HepG2 (cell line): ENCODE data around the gene SLC29A1. TPM values are rescaled to one million over a fixed set of nuclear protein-coding genes. Genes with fewer than 3 reads are reported as not detected.

Experiments used
- CCDC6 ChIP-seq: sonication (generic); formaldehyde crosslinking; IDR thresholded peaks from 2 replicates; pipeline ENCODE4 v1.8.1; 2022; ENCODE audit warnings: mild to moderate bottlenecking, missing genetic modification reagents, moderate library complexity
- CENPT ChIP-seq: sonication (generic); formaldehyde crosslinking; IDR thresholded peaks from 2 replicates; pipeline ENCODE4 v1.8.0; 2022; ENCODE audit warnings: low read depth, mild to moderate bottlenecking, moderate library complexity, missing genetic modification reagents
- CSRNP1 ChIP-seq: sonication (generic); formaldehyde crosslinking; IDR thresholded peaks from 2 replicates; pipeline ENCODE4 v1.8.1; 2023; ENCODE audit warnings: mild to moderate bottlenecking, missing genetic modification reagents
- HCFC1 ChIP-seq: fragments of 150-350 bp; IDR thresholded peaks from 2 replicates; pipeline ENCODE4 v1.6.1; 2014; ENCODE audit warnings: low read depth, low read length
- HNF4A ChIP-seq: sonication (generic); formaldehyde crosslinking; IDR thresholded peaks from 2 replicates; pipeline ENCODE4 v1.4.0; 2020; ENCODE audit warnings: missing genetic modification reagents
- RFX5 ChIP-seq: IDR thresholded peaks from 2 replicates; pipeline ENCODE4 v1.6.1; 2011; ENCODE audit warnings: low read depth, low read length, improper control_type of control experiment
- SRY ChIP-seq: sonication (generic); formaldehyde crosslinking; IDR thresholded peaks from 2 replicates; pipeline ENCODE4 v1.8.0; 2022; ENCODE audit warnings: mild to moderate bottlenecking, missing genetic modification reagents
- ZBTB37 ChIP-seq: sonication (generic); formaldehyde crosslinking; IDR thresholded peaks from 2 replicates; pipeline ENCODE4 v1.4.0; 2020; ENCODE audit warnings: mild to moderate bottlenecking, missing genetic modification reagents
- ZBTB46 ChIP-seq: sonication (generic); formaldehyde crosslinking; IDR thresholded peaks from 2 replicates; pipeline ENCODE4 v1.4.0; 2020; ENCODE audit warnings: mild to moderate bottlenecking, missing genetic modification reagents, borderline replicate concordance
- ZFP36 ChIP-seq: fragments of 150-350 bp; IDR thresholded peaks from 2 replicates; pipeline ENCODE4 v1.6.1; 2018; ENCODE audit warnings: borderline replicate concordance, low read length, low read depth; ENCODE audit not compliant: partially characterized antibody
- ZNF224 ChIP-seq: sonication (generic); formaldehyde crosslinking; IDR thresholded peaks from 2 replicates; pipeline ENCODE4 v1.5.0; 2020; ENCODE audit warnings: mild to moderate bottlenecking, missing genetic modification reagents
- ZNF264 ChIP-seq: sonication (generic); formaldehyde crosslinking; IDR thresholded peaks from 2 replicates; pipeline ENCODE4 v1.4.0; 2020; ENCODE audit warnings: missing genetic modification reagents
- ZNF382 ChIP-seq: sonication (generic); formaldehyde crosslinking; IDR thresholded peaks from 2 replicates; pipeline ENCODE4 v1.5.0; 2020; ENCODE audit warnings: missing genetic modification reagents, mild to moderate bottlenecking, borderline replicate concordance
- ZNF44 ChIP-seq: sonication (generic); formaldehyde crosslinking; IDR thresholded peaks from 2 replicates; pipeline ENCODE4 v1.5.1; 2020; ENCODE audit warnings: mild to moderate bottlenecking, missing genetic modification reagents
- ZNF773 ChIP-seq: sonication (generic); formaldehyde crosslinking; IDR thresholded peaks from 2 replicates; pipeline ENCODE4 v1.4.0; 2020; ENCODE audit warnings: missing genetic modification reagents, borderline replicate concordance
- polyA plus RNA-seq, 8 experiments: library from polyadenylated mRNA; depleted of rRNA in 3 of 8; stranded (reverse) in 7 of 8; unstranded in 1 of 8; fragments of >200 nt; fragmentation: Illumina TruSeq in 4 of 8; extraction: Trizol in 4 of 8; gene quantifications; 2 replicates each; pipeline versions ENCODE4 v1.2.1 to v1.2.3, GENCODE V29; 2011 to 2016; ENCODE audit warnings: low read depth in 4 of 8, missing spikeins in 1 of 8, mixed read lengths in 1 of 8; ENCODE audit not compliant: insufficient read depth in 1 of 8
- total RNA-seq, 5 experiments: library from RNA; depleted of rRNA; stranded (reverse); fragments of >200 nt; fragmentation: Illumina TruSeq; extraction: Trizol; gene quantifications; 2 replicates each; pipeline ENCODE4 v1.2.3, GENCODE V29; 2016; ENCODE audit warnings: low read depth in 1 of 5
- TF ChIP-seq, protein P1 (sequence below), 2 experiments: sonication (generic) in 1 of 2; formaldehyde crosslinking in 1 of 2; IDR thresholded peaks; 2 replicates each; pipeline versions ENCODE4 v1.4.0 to v1.6.1; 2018 to 2020; ENCODE audit warnings: missing genetic modification reagents in 2 of 2, borderline replicate concordance in 1 of 2, low read depth in 1 of 2, mild to moderate bottlenecking in 1 of 2, missing biosample characterization in 1 of 2
- TF ChIP-seq, protein P2 (sequence below): sonication (generic); formaldehyde crosslinking; IDR thresholded peaks from 2 replicates; pipeline ENCODE4 v1.5.0; 2020; ENCODE audit warnings: mild to moderate bottlenecking, missing genetic modification reagents

Gene SLC29A1
- total and polyA plus RNA-seq, 2 of the 13 experiments (the other 11 are each of a cell fraction or from before 2014, with no cell fraction given) = 43.2 to 106 TPM

- TF ChIP-seq ZBTB46 (CRISPR knock-in tag) (no peak), HCFC1 (0 out of 2 replicates have a peak, but pooled peaks have one; percentile 39), CENPT (CRISPR knock-in tag) (0 out of 2 replicates have a peak, but pooled peaks have one; percentile 45), CSRNP1 (CRISPR knock-in tag) (peak; percentile 80; the same call in 1 of the 2 replicates), ZNF264 (CRISPR knock-in tag) (peak; percentile 35), ZBTB37 (CRISPR knock-in tag) (no peak), HNF4A (CRISPR knock-in tag) (0 out of 2 replicates have a peak, but pooled peaks have one; percentile 35), CCDC6 (CRISPR knock-in tag) (peak; percentile 91), ZNF382 (CRISPR knock-in tag) (no peak), ZNF44 (CRISPR knock-in tag) (peak; percentile 99), RFX5 (no peak; the same call in 1 of the 2 replicates), SRY (CRISPR knock-in tag) (no peak; the same call in 1 of the 2 replicates), ZNF224 (no peak; the same call in 1 of the 2 replicates), ZFP36 (no peak), ZNF773 (CRISPR knock-in tag) (0 out of 2 replicates have a peak, but pooled peaks have one; percentile 27)
- TF ChIP-seq, protein P1, sequence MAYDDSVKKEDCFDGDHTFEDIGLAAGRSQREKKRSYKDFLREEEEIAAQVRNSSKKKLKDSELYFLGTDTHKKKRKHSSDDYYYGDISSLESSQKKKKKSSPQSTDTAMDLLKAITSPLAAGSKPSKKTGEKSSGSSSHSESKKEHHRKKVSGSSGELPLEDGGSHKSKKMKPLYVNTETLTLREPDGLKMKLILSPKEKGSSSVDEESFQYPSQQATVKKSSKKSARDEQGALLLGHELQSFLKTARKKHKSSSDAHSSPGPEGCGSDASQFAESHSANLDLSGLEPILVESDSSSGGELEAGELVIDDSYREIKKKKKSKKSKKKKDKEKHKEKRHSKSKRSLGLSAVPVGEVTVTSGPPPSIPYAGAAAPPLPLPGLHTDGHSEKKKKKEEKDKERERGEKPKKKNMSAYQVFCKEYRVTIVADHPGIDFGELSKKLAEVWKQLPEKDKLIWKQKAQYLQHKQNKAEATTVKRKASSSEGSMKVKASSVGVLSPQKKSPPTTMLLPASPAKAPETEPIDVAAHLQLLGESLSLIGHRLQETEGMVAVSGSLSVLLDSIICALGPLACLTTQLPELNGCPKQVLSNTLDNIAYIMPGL (CRISPR knock-in tag; IDR thresholded peaks at IDR 0.05; ENCODE audit: borderline replicate concordance in 1 of 2, low read depth in 1 of 2) = peak; percentile 63 to 73; a peak in 3 of 4 replicates
- TF ChIP-seq, protein P2, sequence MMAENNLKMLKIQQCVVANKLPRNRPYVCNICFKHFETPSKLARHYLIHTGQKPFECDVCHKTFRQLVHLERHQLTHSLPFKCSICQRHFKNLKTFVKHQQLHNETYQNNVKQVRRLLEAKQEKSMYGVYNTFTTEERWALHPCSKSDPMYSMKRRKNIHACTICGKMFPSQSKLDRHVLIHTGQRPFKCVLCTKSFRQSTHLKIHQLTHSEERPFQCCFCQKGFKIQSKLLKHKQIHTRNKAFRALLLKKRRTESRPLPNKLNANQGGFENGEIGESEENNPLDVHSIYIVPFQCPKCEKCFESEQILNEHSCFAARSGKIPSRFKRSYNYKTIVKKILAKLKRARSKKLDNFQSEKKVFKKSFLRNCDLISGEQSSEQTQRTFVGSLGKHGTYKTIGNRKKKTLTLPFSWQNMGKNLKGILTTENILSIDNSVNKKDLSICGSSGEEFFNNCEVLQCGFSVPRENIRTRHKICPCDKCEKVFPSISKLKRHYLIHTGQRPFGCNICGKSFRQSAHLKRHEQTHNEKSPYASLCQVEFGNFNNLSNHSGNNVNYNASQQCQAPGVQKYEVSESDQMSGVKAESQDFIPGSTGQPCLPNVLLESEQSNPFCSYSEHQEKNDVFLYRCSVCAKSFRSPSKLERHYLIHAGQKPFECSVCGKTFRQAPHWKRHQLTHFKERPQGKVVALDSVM (CRISPR knock-in tag) = peak; percentile 55; the same call in 1 of the 2 replicates
These were observed 22.7 kb downstream of the SLC29A1 start (continued) for GRCh38 chr6:44245912-44246662.
